Activated CD4-positive, alpha-beta T cell treated with anti-CD3 and anti-CD28 coated beads for 24 hours (primary cell): ENCODE data around the gene NRF1.

ENCODE experiments used
- DNase-seq, 2 donors: peaks; one replicate each; pipeline ENCODE4 v3.0.0-alpha.2; 2020; ENCODE audit warnings: low read depth in 2 of 2

The NRF1 gene

DNA sequence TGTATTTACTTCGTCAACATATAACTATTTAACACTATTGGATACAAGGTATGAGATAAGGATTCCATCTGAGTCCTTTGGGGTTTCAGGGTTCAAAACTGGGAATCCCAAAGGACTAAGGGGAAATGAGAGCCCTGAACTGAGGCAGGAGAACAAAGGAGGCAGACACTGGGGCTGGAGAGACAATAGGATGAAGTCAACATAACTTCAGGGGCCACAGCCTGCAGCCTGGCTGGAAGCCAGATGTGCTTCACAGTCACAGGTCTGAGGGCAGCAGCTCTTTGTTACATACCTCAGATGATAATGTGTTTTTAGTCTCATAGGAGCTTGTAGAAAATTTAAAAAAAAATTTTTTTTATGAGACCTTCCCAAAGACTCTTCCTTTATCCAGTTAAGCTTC is 73.3 kb downstream of the NRF1 start:
- DNase-seq: no peak

DNA sequence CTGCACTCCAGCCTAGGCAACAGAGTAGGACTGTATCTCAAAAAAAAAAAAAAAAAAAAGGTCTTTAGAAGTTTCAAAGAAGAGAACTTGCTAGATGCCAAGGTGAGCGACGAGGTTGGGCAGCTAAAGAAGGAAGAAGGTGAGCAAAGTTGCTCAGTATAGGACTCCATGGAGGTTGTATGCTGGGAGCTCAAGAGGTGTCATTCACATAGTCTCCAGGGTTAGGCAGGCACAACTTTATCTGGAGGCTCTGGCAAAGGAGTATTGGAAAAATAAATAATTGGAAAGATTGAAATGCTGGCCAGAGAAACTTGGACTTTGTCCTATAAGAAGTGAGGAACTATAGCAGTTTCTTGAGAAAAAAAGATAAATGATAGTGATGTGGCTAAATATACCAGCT is 74.5 kb downstream of the NRF1 start:
- DNase-seq: no peak

GRCh38 chr7:129688503-129689222 is 77.1 kb downstream of the NRF1 start:
- no peak for DNase-seq

- DNase-seq: no peak
Observed at GRCh38 chr7:129689995-129690581, 78.6 kb downstream of the NRF1 start.

DNA sequence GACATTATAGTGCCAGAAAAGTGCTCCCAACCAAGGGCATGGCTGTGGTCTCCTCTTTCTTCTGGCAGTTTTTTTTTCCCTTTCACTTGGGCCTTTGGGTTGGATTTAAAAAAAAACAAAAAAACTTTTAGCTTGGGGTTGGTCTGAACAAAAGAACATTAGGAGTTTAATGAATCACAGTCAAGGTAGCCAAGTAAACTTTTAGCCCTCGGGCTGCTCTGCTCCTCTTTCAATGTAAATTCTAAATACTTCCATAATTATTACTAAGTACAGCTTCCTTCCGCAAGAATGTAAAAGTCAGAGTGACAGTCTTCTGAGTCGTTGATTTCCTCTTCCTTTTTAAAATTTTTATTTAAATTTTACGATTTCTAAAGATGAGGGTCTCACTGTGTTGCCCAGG is 79.2 kb downstream of the NRF1 start:
- no peak for DNase-seq

DNA sequence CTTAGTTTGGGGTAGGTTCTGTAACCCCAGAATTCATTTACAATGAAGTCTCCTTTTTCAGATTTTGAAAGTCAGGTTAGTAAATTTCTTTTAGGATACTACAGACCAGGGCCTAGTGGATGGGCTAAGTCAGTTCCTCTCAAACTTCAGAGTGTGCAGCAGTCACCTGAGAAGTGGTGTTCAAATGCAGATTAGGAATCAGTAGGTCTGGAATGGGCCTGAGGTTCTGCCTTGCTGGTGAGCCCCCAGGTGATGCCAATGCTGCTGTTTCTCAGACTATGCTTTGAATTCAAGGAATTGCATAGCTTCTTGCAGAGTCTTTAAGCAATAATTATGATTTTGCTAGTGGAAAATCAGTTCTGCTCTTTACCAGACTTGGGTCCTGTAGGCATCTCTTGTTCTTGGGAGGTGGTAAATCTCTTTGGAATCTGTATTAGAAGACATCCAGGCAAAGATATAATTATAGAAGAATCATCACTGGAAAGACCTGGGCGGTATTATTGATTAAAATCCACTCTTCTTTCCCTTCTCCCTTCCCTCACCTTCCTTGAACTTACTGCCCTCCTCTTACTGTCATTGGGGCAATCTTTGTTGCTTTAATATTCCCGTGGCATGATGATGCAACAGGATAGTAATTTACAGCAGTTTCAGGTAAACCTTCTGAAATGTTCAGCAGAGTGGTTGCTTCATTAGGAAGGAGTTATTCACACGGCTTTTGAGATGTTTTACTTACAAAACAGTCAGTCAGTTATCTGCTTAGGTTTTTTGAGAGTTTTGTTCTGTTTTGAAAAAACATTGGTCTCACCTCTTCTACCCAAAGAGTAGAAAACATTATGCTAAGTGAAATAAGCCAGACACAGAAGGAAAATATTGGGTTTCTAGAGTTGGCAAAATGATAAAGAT is 87.2 kb downstream of the NRF1 start:
- DNase-seq: no peak

- no peak for DNase-seq
Observed at GRCh38 chr7:129702316-129702715, 90.8 kb downstream of the NRF1 start.

GRCh38 chr7:129702761-129703338 is 91.3 kb downstream of the NRF1 start:
- DNase-seq: no peak

- DNase-seq: no peak
Observed at GRCh38 chr7:129703751-129704150, 92.2 kb downstream of the NRF1 start.

GRCh38 chr7:129707910-129708499 is 96.5 kb downstream of the NRF1 start:
- DNase-seq: no peak

DNA sequence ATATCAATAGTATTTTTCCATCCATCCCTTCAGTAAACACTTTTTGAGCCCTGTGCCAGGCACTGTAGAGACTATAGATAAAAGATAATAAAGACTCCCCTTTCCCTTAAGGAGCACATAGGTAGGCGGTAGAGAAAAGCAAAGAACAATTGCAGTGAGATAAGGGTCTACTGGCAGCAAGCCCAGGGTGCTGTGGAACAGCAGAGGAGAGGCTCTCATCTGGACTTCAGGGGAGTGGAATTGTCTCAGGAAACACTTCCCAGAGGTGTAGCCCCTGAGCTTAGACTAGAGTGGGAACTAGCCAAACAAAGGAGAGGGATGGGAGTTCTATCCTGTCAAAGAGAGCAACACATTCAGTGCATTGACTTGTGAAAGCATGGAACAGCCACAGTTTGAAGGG is 102.0 kb downstream of the NRF1 start:
- no peak for DNase-seq

GRCh38 chr7:129714514-129715063 is 103.1 kb downstream of the NRF1 start:
- no peak for DNase-seq

- no peak for DNase-seq
Observed at GRCh38 chr7:129719980-129720732, 108.6 kb downstream of the NRF1 start.

DNA sequence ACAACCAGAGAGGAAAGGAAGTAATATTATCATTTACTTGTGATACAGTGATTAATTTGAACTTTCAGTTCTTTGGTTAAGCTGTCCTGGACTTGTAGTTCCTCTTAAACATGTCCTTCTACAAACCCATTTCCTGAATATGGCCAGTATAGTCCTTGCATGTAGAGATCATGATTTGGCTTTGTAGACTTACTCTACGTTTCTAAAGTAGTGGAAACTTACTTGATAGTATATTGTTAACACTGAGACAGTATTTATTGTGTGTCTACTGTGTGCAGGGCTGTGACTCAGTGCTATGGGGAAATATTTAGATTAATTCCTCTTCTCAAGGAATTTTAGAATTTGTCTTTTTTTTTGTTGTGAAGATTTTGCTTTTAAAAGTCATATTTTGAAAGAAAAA is 109.5 kb downstream of the NRF1 start:
- DNase-seq: no peak

- no peak for DNase-seq
Observed at GRCh38 chr7:129723679-129724078, 112.2 kb downstream of the NRF1 start.

GRCh38 chr7:129724796-129725195 is 113.3 kb downstream of the NRF1 start:
- DNase-seq: no peak

- no peak for DNase-seq
Observed at GRCh38 chr7:129728875-129729467, 117.5 kb downstream of the NRF1 start.

GRCh38 chr7:129729511-129729910 is 118.0 kb downstream of the NRF1 start:
- DNase-seq: no peak

- no peak for DNase-seq
Observed at GRCh38 chr7:129730159-129730558, 118.6 kb downstream of the NRF1 start.

GRCh38 chr7:129734400-129734799 is 122.9 kb downstream of the NRF1 start:
- no peak for DNase-seq

DNA sequence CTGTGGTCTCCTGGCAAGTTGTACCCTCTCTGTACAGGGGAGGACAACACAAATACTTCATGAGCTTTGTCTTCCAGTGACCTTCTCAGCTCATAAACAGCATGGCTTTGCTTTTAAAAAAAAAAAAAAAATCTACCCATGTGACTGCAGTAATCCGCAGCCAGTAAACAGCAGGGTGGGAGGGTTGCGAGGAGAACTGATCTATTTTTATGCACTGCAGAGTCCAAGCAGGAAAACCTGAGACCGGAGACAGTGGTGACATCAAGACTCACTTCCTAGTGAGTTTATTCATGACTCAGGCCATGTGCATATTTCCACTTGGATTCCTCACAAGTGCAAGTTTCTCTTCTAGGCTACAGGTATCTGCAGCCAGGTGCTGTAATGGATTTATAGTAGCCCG is 127.9 kb downstream of the NRF1 start:
- DNase-seq: no peak
